OCI-LY1 (cell line): ENCODE measurements around the gene NADK.
A peak's percentile ranks its signal among the peaks of the same experiment; 100 is the strongest.

Experiments
- H2AFZ ChIP-seq: fragments of 200-600 bp; sonication (generic), shearing (Covaris generic); 2 replicates; pipeline ENCODE4 v1.6.0; 2014; ENCODE audit warnings: antibody characterized with exemption, mild to moderate bottlenecking, low read length
- H3F3A ChIP-seq: fragments of 200-600 bp; sonication (generic), shearing (Covaris generic); 2 replicates; pipeline ENCODE4 v1.6.0; 2014; ENCODE audit warnings: mild to moderate bottlenecking, antibody characterized with exemption, low read length, moderate library complexity; ENCODE audit not compliant: insufficient read depth
- H3K27ac ChIP-seq: fragments of 200-600 bp; sonication (generic); 2 replicates; pipeline ENCODE4 v1.5.1; 2014; ENCODE audit warnings: low read length, mixed run types, mild to moderate bottlenecking, low read depth; ENCODE audit not compliant: poor library complexity, severe bottlenecking
- H3K27me3 ChIP-seq: fragments of 200-600 bp; sonication (generic); 2 replicates; pipeline ENCODE4 v1.6.0; 2014; ENCODE audit warnings: antibody characterized with exemption, mild to moderate bottlenecking, low read length, moderate library complexity; ENCODE audit not compliant: insufficient read depth
- H3K36me3 ChIP-seq: fragments of 200-600 bp; sonication (generic); 2 replicates; pipeline ENCODE4 v1.6.1; 2014; ENCODE audit warnings: mild to moderate bottlenecking, antibody characterized with exemption, low read length, moderate library complexity, mixed read lengths; ENCODE audit not compliant: insufficient read depth
- H3K4me1 ChIP-seq: fragments of 200-600 bp; sonication (generic); 2 replicates; pipeline ENCODE4 v1.5.1; 2014; ENCODE audit warnings: mild to moderate bottlenecking, low read length, moderate library complexity; ENCODE audit not compliant: insufficient read depth, severe bottlenecking
- H3K4me2 ChIP-seq: fragments of 200-600 bp; sonication (generic), shearing (Covaris generic); 2 replicates; pipeline ENCODE4 v1.6.1; 2014; ENCODE audit warnings: low read length
- H3K4me3 ChIP-seq: fragments of 200-600 bp; sonication (generic); 2 replicates; pipeline ENCODE4 v1.5.1; 2014; ENCODE audit warnings: low read length, low read depth, mild to moderate bottlenecking, mixed read lengths; ENCODE audit not compliant: poor library complexity, severe bottlenecking
- H3K79me2 ChIP-seq: fragments of 200-600 bp; shearing (Covaris generic); 2 replicates; pipeline ENCODE4 v1.6.1; 2016; ENCODE audit warnings: mixed run types, low read length, mixed read lengths; ENCODE audit not compliant: insufficient read depth
- H3K9ac ChIP-seq: fragments of 200-600 bp; sonication (generic), shearing (Covaris generic); 2 replicates; pipeline ENCODE4 v1.6.1; 2014; ENCODE audit warnings: mild to moderate bottlenecking, low read length, mixed read lengths
- H3K9me2 ChIP-seq: fragments of 200-600 bp; sonication (generic), shearing (Covaris generic); 2 replicates; pipeline ENCODE4 v1.6.1; 2014; ENCODE audit warnings: low read depth, mild to moderate bottlenecking, low read length, mixed read lengths
- H3K9me3 ChIP-seq: fragments of 200-600 bp; shearing (Covaris generic); 2 replicates; pipeline ENCODE4 v1.6.1; 2014; ENCODE audit warnings: low read length, mixed read lengths
- H4K20me1 ChIP-seq: fragments of 200-600 bp; sonication (generic), shearing (Covaris generic); 2 replicates; pipeline ENCODE4 v1.6.0; 2016; ENCODE audit warnings: mild to moderate bottlenecking, low read length; ENCODE audit not compliant: insufficient read depth
- EZH2 ChIP-seq: fragments of 200-600 bp; sonication (generic), shearing (Covaris generic); IDR thresholded peaks from 2 replicates; pipeline ENCODE4 v1.8.0; 2017; ENCODE audit warnings: borderline replicate concordance, mixed run types, mild to moderate bottlenecking, antibody characterized with exemption, low read length, moderate library complexity, mixed read lengths
- TF ChIP-seq, protein P1 (sequence below): fragments of 200-600 bp; sonication (generic), shearing (Covaris generic); IDR thresholded peaks from 2 replicates; pipeline ENCODE4 v1.5.1; 2017; ENCODE audit warnings: mild to moderate bottlenecking, antibody characterized with exemption, low read length, moderate library complexity, mixed read lengths

NADK gene

DNA sequence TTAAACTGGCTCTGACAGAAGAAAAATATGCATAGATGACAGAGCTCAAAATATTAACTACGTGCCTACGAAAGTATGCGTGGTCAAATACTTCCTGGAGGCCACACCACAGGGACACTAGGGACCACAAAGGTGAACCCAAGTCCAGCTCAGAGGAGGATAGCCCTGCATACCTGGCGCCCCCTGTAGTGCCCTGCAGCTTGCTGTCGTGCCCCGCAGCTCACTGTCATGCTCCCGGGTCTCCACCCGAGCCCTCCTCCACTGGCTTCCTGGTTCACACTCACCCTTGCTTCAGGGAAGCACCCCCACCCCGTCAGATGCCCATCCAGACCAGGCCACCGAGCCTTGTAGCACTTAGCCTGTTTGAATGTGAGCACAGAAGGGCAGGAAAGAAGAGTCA is 16.7 kb upstream of the NADK start:
- peaks cover 2% of the 10 kb centered on the region for H3K79me2 ChIP-seq
- TF ChIP-seq, protein P1, sequence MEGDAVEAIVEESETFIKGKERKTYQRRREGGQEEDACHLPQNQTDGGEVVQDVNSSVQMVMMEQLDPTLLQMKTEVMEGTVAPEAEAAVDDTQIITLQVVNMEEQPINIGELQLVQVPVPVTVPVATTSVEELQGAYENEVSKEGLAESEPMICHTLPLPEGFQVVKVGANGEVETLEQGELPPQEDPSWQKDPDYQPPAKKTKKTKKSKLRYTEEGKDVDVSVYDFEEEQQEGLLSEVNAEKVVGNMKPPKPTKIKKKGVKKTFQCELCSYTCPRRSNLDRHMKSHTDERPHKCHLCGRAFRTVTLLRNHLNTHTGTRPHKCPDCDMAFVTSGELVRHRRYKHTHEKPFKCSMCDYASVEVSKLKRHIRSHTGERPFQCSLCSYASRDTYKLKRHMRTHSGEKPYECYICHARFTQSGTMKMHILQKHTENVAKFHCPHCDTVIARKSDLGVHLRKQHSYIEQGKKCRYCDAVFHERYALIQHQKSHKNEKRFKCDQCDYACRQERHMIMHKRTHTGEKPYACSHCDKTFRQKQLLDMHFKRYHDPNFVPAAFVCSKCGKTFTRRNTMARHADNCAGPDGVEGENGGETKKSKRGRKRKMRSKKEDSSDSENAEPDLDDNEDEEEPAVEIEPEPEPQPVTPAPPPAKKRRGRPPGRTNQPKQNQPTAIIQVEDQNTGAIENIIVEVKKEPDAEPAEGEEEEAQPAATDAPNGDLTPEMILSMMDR: no peak; the same call in 1 of the 2 replicates
- TF ChIP-seq EZH2: no peak
- no peak overlapping the region for H3K4me3 ChIP-seq
- no peaks in the 10 kb centered on the region for H3K9me2 ChIP-seq
- H3K27me3 ChIP-seq: no peaks in the 10 kb centered on the region
- H4K20me1 ChIP-seq: no peaks in the 10 kb centered on the region
- no peak overlapping the region for H2AFZ ChIP-seq
- no peak overlapping the region for H3K9ac ChIP-seq
- H3K27ac ChIP-seq: no peak overlapping the region
- no peak overlapping the region for H3K4me2 ChIP-seq
- H3K4me1 ChIP-seq: peaks cover 19% of the 10 kb centered on the region
- H3K9me3 ChIP-seq: no peaks in the 10 kb centered on the region
- H3F3A ChIP-seq: 0 out of 2 replicates have a peak, but pooled peaks cover 4% of the 10 kb centered on the region
- H3K36me3 ChIP-seq: peaks cover 98% of the 10 kb centered on the region

DNA sequence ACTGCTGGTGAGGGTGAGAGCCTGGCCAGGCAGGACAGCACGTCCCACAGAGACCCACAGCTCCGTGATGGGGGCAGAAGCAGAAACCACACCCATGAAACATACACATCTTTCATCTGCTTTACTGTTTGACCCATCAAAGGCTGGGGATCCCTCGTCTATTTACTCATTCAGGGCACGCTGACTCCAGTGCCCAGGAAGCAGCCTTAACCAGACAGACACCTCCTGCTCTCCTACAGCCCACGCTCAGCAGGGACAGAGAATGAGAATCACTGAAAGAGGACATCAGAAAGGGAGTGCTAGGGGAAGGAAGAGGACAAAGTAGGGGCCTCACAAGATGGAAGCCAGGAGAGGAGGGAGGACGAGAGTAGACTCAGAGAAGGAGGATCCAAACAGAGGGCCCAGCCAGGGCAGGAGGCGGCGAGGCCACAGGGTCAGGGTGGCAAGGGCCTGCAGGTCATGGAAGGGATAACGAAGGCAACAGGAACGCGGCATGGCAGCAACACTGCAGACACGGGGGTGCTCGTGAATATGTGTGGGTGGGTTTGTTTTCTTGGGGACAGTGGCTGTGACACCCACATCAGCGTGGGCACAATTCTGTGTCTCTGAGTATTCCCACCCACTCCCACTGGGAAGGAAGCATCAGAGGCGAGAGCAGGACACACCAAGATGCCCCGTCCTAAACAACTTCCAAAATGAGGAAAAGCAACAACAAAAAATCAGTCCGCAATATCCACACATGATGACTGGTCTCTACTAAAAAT is 15.4 kb upstream of the NADK start:
- peaks cover 12% of the 10 kb centered on the region for H3K4me1 ChIP-seq
- no peaks in the 10 kb centered on the region for H4K20me1 ChIP-seq
- no peak overlapping the region for H3K27ac ChIP-seq
- TF ChIP-seq EZH2: no peak
- TF ChIP-seq, protein P1: no peak
- H2AFZ ChIP-seq: no peak overlapping the region
- no peak overlapping the region for H3K4me3 ChIP-seq
- no peaks in the 10 kb centered on the region for H3K79me2 ChIP-seq
- no peak overlapping the region for H3K9ac ChIP-seq
- no peaks in the 10 kb centered on the region for H3K27me3 ChIP-seq
- H3K9me2 ChIP-seq: no peaks in the 10 kb centered on the region
- H3F3A ChIP-seq: 0 out of 2 replicates have a peak, but pooled peaks cover 2% of the 10 kb centered on the region
- H3K9me3 ChIP-seq: no peaks in the 10 kb centered on the region
- H3K36me3 ChIP-seq: peaks cover 98% of the 10 kb centered on the region
- H3K4me2 ChIP-seq: no peak overlapping the region

DNA sequence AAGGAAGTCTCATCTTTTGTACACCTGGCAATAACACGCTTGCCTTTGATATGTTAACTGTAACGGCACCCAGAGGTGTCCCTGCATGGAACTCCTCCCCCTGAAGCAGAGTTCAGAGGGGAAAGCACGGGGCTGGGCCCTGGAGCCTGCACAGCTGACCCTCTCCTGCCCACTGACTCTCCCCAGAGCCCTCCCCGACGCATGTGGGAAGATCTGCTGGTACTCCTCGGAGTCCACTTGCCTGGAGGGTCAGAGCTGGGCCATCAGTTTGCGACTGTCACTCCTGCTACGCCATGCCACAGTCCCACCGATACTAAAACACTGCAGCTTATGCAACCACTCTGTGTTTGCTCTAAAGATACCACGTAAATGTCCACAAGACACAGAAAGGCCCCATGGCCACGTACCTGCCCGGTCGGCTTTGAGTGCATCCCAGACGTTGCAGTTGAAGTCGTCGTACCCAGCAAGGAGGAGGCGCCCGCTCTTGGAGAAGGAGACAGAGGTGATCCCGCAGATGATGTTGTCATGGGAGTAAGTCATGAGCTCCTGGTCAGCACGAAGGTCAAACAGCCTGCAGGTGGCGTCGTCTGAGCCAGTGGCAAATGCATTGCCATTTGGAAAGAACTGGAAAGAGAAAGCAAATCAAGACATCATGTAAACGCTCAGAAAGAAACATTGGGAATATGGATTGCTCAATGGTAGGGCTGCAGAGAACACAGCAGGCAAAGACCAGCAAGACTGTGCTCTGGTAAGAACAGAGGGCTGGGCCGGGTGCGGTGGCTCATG is 10.6 kb upstream of the NADK start:
- H3F3A ChIP-seq: 0 out of 2 replicates have a peak, but pooled peaks cover 6% of the 10 kb centered on the region
- no peaks in the 10 kb centered on the region for H3K9me3 ChIP-seq
- no peak for TF ChIP-seq EZH2
- TF ChIP-seq, protein P1: peak; percentile 70
- H3K27me3 ChIP-seq: no peaks in the 10 kb centered on the region
- H3K4me1 ChIP-seq: peaks cover 8% of the 10 kb centered on the region
- no peaks in the 10 kb centered on the region for H3K79me2 ChIP-seq
- H3K4me2 ChIP-seq: no peak overlapping the region
- H3K4me3 ChIP-seq: no peak overlapping the region
- peak overlapping the region; percentile 74 for H3K27ac ChIP-seq
- H2AFZ ChIP-seq: no peak overlapping the region
- H3K9ac ChIP-seq: no peak overlapping the region
- H4K20me1 ChIP-seq: no peaks in the 10 kb centered on the region
- H3K36me3 ChIP-seq: peaks cover 91% of the 10 kb centered on the region
- H3K9me2 ChIP-seq: no peaks in the 10 kb centered on the region
